ENCODE data around the gene EPHA8. TPM values are rescaled to one million over a fixed set of nuclear protein-coding genes. Genes with fewer than 3 reads are reported as not detected.
A peak's percentile ranks its signal among the peaks of the same experiment; 100 is the strongest.

EPHA8 gene
- total RNA-seq, 1 donor from 2014 or later = not detected

- H3K4me3 Mint-ChIP-seq = no peak overlapping the region
- no peaks in the 10 kb centered on the region for H3K9me3 ChIP-seq (ENCODE audit: low read depth)
- H3K4me3 ChIP-seq = no peak overlapping the region
- H3K4me2 ChIP-seq = no peak overlapping the region
- H3K36me3 ChIP-seq = no peaks in the 10 kb centered on the region
- no peak overlapping the region for H2AFZ ChIP-seq (replicated peaks)
- no peaks in the 10 kb centered on the region for H4K20me1 ChIP-seq (ENCODE audit: low read depth)
- H3K27ac Mint-ChIP-seq = no peak overlapping the region
- no peak for DNase-seq (ENCODE audit: low spot score)
- H3K27me3 Mint-ChIP-seq (ENCODE audit: insufficient read depth, low read depth) = peaks cover 15% of the 10 kb centered on the region
- no peaks in the 10 kb centered on the region for H3K9me3 Mint-ChIP-seq
- no peaks in the 10 kb centered on the region for H3K27me3 ChIP-seq
- no peak overlapping the region for H3K27ac ChIP-seq
- TF ChIP-seq EZH2phosphoT487 (IDR thresholded peaks at IDR 0.05) = no peak
- TF ChIP-seq EZH2 (IDR thresholded peaks at IDR 0.05) = no peak
- TF ChIP-seq CTCF (IDR thresholded peaks at IDR 0.05) = no peak
- no peak overlapping the region for H3K9ac ChIP-seq
- H3F3A ChIP-seq (ENCODE audit: low read depth) = no peaks in the 10 kb centered on the region
- no peaks in the 10 kb centered on the region for H3K79me2 ChIP-seq (ENCODE audit: low read depth)
- H3K4me1 ChIP-seq = no peaks in the 10 kb centered on the region
- H3K4me1 Mint-ChIP-seq = peaks cover 4% of the 10 kb centered on the region
- no peaks in the 10 kb centered on the region for H3K36me3 Mint-ChIP-seq
Measured at GRCh38 chr1:22638476-22639234, 75.4 kb downstream of the EPHA8 start.

- Histone ChIP-seq H3K4me2 (no peak overlapping the region), H3K4me3 (no peak overlapping the region), H4K20me1 (ENCODE audit: low read depth) (no peaks in the 10 kb centered on the region), H3K9ac (no peak overlapping the region), H3F3A (ENCODE audit: low read depth) (no peaks in the 10 kb centered on the region), H2AFZ (replicated peaks) (no peak overlapping the region), H3K27ac (no peak overlapping the region), H3K4me1 (no peaks in the 10 kb centered on the region), H3K79me2 (ENCODE audit: low read depth) (no peaks in the 10 kb centered on the region), H3K9me3 (ENCODE audit: low read depth) (no peaks in the 10 kb centered on the region), H3K36me3 (no peaks in the 10 kb centered on the region), H3K27me3 (no peaks in the 10 kb centered on the region)
- TF ChIP-seq EZH2phosphoT487 (IDR thresholded peaks at IDR 0.05) (no peak), CTCF (IDR thresholded peaks at IDR 0.05) (peak; percentile 43)
- peaks cover 16% of the 10 kb centered on the region for H3K27me3 Mint-ChIP-seq (ENCODE audit: insufficient read depth, low read depth)
- no peaks in the 10 kb centered on the region for H3K9me3 Mint-ChIP-seq
- H3K36me3 Mint-ChIP-seq = no peaks in the 10 kb centered on the region
- no peak overlapping the region for H3K4me3 Mint-ChIP-seq
- DNase-seq (ENCODE audit: low spot score) = peak; percentile 72
- no peak overlapping the region for H3K27ac Mint-ChIP-seq
- H3K4me1 Mint-ChIP-seq = peaks cover 4% of the 10 kb centered on the region
Measured at GRCh38 chr1:22639286-22639685, 76.0 kb downstream of the EPHA8 start.

- Histone ChIP-seq H3K79me2 (ENCODE audit: low read depth) (no peaks in the 10 kb centered on the region), H3K4me2 (no peak overlapping the region), H3K27me3 (no peaks in the 10 kb centered on the region), H2AFZ (replicated peaks) (no peak overlapping the region), H3K36me3 (no peaks in the 10 kb centered on the region), H3K9me3 (ENCODE audit: low read depth) (no peaks in the 10 kb centered on the region), H3F3A (ENCODE audit: low read depth) (no peaks in the 10 kb centered on the region), H3K4me1 (no peaks in the 10 kb centered on the region), H3K27ac (no peak overlapping the region), H4K20me1 (ENCODE audit: low read depth) (no peaks in the 10 kb centered on the region), H3K9ac (no peak overlapping the region), H3K4me3 (no peak overlapping the region)
- Mint-ChIP-seq H3K27ac (no peak overlapping the region), H3K9me3 (no peaks in the 10 kb centered on the region), H3K4me3 (no peak overlapping the region), H3K27me3 (ENCODE audit: insufficient read depth, low read depth) (peaks cover 22% of the 10 kb centered on the region), H3K4me1 (peaks cover 4% of the 10 kb centered on the region), H3K36me3 (no peaks in the 10 kb centered on the region)
- DNase-seq (ENCODE audit: low spot score) = no peak
- no peak for TF ChIP-seq CTCF (IDR thresholded peaks at IDR 0.05)
- no peak for TF ChIP-seq EZH2phosphoT487 (IDR thresholded peaks at IDR 0.05)
- TF ChIP-seq EZH2 (IDR thresholded peaks at IDR 0.05) = no peak
Measured at GRCh38 chr1:22641247-22641646, 78.0 kb downstream of the EPHA8 start.
